HG03097 (cell line): ENCODE results near the gene ASCL5.

Experiments
- ATAC-seq: cut with Tn5 transposase; IDR thresholded peaks from one replicate; pipeline ENCODE4 v1.9.1; 2021; ENCODE audit not compliant: unreplicated experiment, low FRiP score

ASCL5 gene

DNA sequence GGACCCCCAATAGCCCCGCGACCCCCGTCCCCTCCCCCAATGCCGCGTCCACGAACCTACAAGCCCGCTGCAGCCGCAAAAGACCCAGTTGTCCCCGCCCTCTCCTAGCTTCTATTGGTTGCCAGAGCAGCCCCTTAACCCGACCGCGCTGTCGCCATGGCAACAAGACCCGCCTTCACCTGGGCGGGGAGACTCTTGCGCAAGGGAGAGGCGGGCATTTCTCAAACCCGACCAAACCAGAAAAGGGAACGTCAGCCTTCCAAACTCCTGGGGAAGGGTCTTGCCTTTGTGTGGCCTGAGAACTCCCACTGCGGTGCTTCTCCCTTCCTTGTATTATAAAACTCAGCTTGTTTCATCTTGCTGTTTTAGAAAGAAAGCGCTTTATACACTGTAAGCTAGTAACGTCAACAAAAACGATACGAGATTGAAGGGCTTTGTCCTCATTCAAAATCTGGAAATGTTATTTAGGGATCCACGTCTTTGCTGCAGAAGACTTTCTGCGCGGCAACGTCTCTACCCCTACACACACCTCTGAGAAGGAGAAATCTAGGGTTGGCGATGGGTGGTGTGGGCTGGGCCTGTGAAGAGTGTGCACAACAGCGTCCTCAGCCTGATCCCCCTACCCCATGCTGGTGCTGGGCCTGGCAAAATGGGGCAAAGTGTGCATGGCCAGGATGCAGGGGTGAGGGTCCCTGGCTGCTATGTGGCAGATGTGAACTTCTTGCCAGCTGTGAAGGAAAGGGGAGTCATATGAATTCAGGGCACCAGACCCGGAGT is 27.6 kb upstream of the ASCL5 start, which contains the start of gene TMEM9:
Gene TMEM9 (minus strand): TSS at position 86 of the 777 bp plus-strand sequence. CDS start 551 bp downstream, outside the sequence.
- ATAC-seq: peak; percentile 92

DNA sequence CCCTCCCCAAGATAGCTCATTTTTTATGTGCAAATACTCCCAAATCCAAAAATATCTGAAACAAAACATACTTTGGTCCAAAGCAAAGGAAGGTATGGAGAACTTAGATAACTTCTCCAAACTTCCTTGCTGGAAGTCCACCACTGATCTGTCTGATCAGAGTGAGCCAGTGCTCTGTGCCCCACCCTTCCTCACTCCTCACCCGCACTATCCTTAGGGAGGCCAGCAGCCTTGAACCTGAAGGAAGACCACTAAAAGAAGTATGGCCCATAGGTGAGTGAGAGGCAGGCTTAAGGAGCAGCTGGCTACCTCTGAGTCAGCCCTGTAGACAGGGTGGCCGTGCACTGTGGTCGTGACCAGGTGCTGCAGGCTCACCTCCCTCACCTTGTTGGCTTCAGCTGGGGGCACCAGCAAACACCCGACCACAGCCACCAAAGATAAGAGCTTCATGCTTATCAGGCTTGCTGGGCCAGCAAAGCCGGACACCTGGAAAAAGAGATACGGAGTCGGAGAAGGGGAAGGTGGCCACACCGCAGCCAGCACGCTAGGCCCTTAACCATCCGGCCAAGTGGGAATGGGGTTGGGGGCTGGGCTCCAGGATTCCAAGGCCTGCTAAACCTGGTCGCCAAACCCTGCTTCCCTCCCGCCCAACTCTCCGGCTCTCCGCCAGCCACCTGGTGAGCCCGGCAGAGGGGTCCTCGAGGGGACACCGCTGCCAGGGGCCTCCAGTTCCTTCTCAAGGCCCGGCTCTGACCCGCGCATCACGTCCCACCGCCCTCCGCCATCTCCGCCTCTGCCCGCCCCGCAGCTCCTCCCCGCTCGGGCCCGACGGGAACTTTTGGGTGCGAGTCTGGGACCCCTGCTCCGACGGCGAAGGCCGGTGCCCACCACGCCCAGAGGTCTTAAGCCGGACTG is 26.7 kb upstream of the ASCL5 start:
- peak; percentile 49 for ATAC-seq

DNA sequence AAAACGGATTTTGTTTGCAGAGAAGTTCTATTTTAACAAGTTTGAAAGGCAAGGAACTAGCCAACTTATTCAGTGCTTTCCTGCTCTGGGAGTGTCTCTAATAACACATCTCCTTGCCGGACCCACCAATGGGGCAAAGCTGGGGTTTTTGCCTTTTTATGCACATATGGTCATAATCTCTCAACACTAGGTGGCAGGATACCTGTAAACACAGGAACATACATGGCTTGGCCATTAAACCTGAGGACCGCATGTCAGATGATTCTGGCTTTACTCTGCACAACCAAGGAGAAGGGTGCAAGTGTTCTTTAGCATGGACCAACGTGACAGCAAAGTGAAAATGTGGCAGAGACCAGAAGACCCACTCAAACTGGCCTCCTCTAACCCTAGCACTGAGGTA is 22.4 kb upstream of the ASCL5 start:
- ATAC-seq: no peak

DNA sequence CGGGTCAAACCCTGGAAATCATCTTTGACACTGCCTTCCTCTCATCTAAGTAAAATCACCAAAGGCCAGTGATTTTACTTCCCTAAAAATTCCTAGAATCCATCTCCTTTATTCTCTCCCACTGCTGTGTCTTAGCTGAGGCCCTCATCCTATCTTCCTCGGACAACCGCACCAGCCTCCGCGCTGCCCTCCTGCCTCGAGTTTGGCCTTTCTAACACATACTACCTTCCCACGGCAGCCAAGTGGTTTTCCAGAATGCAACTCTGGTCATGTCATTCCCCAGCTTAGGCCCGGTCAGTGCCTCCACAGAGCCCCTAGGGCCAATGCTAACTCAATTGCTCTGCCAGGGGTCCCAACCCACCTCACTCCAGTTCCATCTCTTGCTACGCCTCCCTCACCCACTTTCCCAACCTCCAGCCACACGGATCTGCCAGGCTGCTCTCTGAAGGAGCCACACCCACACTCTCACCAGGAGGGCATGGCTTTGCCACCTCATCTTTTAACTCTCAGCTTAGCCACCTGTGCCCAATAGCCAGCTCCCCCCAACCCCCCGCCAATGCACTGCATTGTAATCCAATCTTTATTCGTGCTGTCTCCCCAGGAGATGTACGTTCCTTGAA is 20.5 kb upstream of the ASCL5 start:
- no peak for ATAC-seq

DNA sequence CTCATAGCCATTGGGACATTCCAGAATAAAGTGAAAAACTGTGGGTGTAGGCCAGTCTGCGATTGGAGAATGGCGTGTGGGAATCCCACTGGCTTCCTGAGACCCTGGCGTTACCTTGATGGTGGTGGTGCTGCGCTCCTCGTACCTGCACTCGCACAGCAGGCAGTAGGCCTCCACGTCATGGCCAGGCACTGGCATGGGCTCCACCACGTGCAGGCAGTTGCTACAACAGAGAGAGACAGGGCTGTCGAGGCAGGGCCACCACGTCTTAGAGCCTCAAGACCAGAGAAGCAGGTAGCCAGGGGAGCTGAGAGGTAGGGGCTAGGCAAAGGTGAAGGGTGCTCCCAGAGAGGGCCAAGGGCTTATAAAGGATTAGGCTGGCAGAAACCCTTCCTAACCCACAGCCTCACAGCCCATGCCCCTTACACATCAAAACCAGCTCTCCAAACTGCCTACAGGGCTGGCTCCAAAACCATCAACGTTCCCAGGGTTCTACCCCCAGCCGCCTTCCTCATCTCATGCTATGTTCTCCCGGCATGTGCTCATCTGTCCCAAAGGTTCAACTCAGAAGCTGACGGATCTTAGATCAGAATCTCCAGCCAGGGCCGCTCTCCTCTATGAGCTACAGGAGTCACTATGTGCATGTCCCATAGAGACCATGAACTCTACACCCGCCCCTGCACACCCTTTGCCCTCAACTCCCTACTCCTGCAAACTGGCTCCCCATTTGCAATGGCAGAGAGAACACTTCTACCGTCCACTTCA is 19.8 kb upstream of the ASCL5 start:
- ATAC-seq: no peak

DNA sequence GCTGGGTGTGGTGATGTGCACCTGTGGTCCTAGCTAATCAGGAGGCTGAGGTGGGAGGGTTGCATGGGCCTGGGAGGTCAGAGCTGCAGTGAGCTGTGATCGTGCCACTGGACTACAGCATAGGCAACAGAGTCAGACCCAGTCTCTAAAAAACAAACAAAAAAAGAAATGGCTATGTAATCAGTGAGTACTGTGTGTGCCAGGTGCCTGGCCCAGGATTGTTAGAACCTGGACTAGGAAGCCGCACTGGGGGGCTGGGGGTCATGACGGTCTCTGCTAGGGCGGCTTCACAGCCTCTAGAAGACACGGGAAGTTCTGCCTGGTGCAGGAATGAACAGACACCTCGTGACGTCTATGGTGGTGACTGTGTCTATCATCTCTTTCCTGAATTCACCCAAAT is 18.8 kb upstream of the ASCL5 start:
- ATAC-seq: no peak

DNA sequence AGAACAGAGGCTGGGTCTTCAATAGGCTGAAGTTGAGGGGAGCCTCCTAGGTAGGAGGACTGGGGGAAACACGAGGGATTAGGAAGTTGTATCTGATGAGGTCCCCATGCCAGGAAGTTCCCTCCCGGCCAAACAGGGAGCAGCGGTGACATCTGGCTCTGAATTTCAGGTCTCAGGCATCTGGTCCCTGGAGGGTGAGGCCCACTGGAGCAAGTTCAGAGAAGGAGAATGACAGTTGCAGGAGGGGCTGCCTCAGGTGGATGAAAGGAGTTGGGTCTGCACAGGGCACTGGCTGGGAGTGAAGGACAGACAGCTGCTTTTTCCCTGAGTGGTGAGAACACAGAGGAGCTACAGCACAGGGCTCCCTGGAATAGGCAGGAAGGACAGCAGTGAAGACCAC is 18.1 kb upstream of the ASCL5 start:
- no peak for ATAC-seq

DNA sequence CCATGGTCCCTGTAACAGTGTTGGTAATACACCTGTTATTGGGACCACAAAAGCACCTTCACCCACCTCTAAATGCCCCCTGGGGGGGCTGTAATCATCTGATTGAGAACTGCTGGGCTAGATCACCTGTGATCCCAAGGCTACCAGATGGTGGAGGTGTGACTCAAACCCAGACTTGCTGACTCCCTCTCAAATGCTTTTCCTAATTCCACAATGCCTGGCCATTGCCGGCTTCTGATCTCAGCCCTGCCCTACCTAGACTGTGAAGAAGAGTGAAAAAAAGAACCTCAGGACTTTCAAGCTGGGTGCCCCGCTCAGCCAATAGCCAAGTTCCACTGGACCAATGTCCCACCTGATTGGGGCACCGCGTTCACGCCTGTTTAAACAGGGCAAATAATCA is 17.7 kb upstream of the ASCL5 start:
- ATAC-seq: no peak

DNA sequence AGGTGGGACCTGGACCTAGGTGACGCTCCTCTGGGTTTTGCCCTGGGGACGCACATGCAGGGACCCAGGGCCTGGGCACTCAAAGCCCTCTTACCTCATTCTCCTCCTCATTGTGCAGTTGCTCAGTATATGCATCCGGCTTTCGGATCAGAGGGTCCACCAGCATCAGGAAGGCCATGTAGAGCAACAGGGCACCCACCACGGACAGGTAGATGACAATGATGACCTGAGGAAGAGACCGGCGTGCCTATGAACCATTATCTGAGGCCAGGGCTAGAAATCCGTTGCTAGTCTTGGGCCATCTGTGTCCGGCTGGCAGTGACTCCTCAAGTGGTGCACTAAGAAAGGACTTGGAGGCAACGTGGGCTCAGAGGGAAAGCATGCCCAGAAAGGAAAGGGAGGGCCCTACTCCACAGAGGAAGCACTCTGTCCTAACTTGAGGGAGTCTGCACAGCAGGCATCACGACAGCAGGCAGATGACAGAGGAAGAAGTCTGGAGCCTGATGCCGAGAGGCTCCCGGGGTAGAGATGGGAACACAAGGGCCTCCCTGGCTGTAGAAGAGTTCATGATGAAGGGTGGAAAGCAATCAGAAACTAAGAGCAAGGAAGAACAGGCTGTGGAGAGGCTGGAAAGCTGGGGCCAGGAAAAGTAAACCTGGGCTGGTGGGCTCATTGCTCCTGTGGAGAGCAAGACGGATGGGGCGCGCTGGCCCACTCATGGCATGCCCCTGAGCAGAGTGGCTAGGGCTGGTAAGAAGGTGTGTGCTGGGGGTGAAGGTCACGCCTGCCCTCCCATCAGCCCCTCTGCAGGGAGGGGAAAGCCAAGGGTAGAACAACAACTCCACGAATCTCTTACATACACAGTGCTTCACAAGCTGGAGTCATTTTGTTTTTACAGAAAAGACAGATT is 17.0 kb upstream of the ASCL5 start:
- no peak for ATAC-seq

DNA sequence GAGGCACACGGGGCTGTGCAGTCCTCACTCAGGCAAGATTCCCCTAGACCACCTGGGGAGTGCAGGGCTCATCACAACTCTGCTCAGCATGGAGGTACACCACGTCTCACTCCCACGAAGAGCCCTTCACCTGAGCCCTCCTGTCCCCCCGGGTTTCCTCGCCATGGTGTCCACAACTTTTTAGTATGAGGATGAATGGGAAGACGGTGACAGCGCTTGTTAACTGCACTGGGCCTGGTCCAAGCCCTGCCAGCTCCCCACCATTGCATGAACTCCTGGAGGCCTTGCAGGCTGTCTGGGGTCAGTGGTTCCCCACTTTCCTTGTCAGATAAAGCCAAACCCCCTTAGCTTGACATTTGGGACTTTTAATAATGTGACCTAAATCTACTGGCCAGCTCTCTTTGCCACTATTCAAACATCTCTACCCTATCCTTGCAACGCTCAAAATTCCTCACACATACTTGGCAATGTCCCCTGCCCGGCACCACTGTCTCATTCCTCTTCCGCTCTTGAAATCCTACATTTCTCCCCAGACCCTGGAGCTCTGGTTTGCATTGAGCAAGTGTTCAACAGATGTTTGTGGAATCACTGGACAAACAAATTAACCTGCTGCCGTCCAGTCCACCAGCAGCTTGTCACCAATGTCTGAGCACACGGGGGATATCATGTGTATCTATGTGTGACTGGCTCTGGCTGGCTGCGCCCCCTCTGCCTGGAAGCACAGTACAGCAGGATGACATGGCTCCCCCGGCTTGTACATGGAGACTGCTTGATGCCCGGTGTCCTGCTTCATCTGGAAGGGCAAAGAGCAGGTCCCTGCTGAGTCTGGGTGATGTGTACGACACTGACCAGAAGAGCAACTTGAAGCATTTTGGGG is 16.1 kb upstream of the ASCL5 start:
- no peak for ATAC-seq

DNA sequence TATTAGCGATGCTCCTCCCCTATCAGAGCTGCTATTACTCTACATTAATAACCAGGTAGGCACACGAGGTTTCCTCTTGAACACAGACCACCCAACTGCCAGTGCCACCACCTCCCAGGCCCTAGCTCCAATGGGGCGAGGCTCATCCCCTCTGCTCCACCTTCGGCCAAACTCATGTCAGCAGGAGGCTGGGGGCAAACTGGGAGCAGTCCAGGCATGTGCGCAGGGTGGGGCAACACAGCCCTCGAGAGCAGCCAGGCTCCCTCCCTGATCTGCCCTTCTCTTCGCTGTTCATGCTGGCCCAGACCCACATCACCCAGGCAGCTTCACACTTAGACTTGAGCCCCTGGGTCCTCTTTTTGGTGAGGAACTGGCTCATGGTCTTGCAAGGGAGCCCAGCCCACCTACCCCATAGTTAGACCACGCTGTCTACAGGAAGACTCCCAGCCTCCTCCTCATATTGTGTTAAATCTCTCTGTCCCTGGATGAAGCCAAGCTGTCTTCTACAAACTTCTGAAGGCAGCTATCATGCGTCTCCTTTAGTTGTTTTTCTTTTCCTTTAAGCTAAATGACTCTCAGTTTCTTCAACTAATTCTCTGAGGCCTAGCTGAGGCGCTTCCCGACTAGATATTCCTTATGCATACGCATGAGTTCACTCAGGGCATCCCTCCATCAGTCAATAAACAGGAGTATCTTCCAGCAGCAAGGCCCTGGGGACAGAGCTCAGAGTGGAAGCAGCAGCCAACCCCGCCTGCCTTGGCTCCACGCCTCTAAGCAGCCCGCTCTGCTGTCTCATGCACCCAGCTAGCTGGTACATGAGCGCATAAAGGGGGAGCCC is 15.2 kb upstream of the ASCL5 start:
- ATAC-seq: no peak

DNA sequence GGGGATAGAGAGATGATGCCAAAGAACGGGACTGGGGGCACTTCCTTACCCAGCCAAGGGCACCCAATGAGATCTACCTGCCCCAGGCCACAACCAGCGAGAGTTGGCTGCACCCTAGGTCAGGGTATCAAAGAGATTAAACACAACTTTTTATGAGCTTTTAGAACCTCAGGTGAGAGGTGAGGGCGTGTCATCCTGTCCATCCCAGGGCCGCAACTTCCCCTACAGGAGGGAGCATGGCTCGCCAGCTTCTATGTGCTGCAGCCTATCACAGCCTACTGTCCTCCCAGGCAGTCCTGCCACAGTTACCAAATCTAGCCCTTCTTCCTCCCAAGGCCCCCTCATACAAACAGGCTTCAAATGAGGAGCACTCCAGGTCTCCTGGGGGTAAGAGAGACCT is 14.4 kb upstream of the ASCL5 start:
- no peak for ATAC-seq

DNA sequence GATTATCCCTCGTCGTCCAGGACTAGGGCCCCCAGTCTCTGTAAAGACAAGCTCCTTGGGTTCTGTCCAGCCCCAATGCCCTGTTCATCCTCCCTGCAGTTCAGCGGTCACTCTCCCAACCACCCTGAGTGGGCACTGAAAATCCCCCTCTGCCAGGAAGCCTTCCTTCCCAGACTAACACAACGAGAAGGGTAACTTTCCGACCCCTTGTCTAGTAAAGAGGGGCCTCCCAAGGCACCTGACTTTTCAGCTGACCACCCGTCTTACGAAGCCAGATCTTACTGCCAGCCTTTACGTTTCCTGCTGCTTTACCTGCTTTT is 13.9 kb upstream of the ASCL5 start:
- ATAC-seq: no peak

DNA sequence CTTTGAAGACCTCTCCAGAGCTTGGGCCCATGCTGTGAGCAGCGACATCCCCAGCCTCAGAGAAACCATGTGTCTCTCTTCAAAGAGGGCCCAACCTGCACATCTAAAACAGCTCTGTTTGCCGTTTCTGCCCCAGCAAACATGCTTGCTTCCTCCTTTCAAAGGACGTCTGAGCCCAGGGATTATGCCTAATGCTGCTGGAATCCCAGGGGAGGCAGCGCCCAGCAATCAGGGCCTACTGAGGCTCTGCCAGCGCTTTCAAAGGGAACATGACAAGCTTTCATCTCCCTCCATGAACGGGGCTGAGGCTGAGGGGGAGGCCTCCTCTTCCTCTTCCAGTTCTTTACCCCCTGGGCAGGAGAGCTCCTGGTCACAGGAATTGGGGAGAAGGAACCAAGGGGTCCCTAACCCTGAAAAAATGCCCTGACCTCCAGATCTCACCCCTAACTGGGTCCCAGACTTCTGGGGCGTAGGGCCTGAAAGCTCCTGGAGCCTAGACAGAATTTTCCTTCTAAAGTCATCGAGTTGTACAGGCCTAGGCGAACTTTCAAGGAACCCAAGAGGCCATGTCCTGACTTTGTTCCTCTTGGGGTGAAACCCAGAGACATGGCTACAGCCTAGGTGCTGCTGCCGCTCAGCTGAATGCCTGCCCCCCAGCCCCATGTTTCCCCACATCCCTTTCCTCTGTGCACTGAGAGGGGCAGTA is 13.4 kb upstream of the ASCL5 start:
- ATAC-seq: no peak

DNA sequence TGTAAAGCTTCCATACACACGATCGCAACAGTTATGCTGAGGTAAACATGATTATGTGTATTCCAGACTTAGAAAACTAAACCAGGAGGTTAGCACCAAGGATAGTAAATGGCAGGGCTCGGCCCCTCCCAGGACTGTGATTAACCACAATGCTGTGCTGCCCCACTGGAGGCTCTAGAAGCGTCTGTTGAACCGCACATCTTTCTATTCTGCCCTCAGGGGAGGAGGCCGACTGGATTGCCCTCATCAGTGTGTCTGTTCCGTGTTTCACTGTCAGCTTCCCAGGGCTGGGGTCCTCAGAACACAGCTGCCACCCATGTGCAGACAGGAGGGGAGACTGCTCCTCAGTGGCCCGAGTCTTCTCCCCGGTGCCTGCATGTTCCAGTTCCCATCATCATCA is 12.8 kb upstream of the ASCL5 start:
- ATAC-seq: no peak

DNA sequence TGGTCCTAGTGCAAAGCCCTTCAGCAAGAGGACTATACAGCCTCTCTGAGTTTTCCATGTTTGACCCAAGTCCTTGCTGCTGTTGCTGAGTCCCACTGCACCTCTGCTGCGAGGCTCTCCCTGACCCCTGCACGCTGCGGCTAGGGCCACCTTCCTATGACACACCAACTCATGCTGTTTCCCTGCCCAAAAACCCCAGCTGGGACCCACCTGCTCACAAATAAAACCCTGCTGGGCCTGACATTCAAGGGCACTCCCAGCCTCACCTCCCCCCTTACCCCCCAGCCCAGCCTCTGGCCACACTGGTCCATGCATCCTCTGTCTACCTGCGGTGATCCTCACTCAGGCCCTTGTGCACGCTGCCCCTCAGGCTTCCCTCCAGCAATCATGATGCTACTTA is 12.3 kb upstream of the ASCL5 start:
- no peak for ATAC-seq

DNA sequence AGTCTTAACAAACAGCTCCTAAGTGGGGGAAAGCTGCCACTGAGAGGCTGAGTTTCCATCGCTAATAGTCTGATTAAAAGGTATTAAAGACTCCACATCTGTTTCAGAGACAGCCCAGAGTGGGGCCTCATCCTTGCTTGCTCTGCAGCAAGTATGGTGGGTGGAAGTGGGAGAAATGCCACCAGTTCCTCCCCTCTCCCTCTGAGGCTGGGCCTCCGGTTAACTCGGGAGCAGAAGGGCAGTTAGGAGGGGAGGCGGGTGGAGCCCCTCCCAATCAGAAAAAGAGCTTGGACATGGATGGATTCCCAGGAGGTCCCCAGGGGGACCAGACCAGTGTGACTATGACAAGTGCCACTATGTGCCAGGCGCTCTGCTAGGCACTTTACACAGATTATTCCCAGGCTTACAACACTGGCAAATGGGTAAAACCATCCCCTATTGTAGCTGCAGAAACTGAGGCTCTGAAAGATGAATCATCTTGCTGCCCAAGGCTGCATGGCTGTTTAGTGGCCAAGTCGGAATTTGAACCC is 11.4 kb upstream of the ASCL5 start:
- no peak for ATAC-seq
